Activated CD8-positive, alpha-beta T cell treated with anti-CD3 and anti-CD28 coated beads, Interleukin-2, amount 10 ng/mL, durations not matched to agents 7 days and 5 days (primary cell): Measurements from ENCODE around the gene WWOX. TPM values are rescaled to one million over a fixed set of nuclear protein-coding genes. Genes with fewer than 3 reads are reported as not detected.

Source experiments
- ATAC-seq: fragments of 150-1000 bp; cut with Tn5 transposase; one replicate; pipeline ENCODE4 v1.10.0; 2021; ENCODE audit warnings: moderate library complexity
- CTCF ChIA-PET: fragments of 350-600 bp; sonication (Branson Sonifier 250); formaldehyde crosslinking; loops from one replicate; lab custom pipeline; 2021; ENCODE audit warnings: antibody characterized with exemption; lab: Charles Lee
- POLR2A ChIA-PET: fragments of 350-600 bp; sonication (Branson Sonifier 250); formaldehyde crosslinking; loops from one replicate; lab custom pipeline; 2021; ENCODE audit warnings: antibody characterized with exemption; lab: Charles Lee
- DNase-seq: peaks from one replicate; pipeline ENCODE4 v3.0.0-alpha.2; 2020
- H3K27ac Mint-ChIP-seq: one replicate; pipeline ENCODE4 v1.8.0; 2021; ENCODE audit warnings: mild to moderate bottlenecking, mixed read lengths
- H3K27me3 Mint-ChIP-seq: one replicate; pipeline ENCODE4 v1.8.0; 2021; ENCODE audit warnings: low read depth, mixed read lengths
- H3K36me3 Mint-ChIP-seq: one replicate; pipeline ENCODE4 v1.8.0; 2021; ENCODE audit warnings: low read depth, mixed read lengths
- H3K4me1 Mint-ChIP-seq: one replicate; pipeline ENCODE4 v1.8.0; 2021; ENCODE audit warnings: low read depth, mixed read lengths
- H3K4me3 Mint-ChIP-seq: one replicate; pipeline ENCODE4 v1.8.0; 2021; ENCODE audit warnings: mild to moderate bottlenecking, mixed read lengths
- H3K9me3 Mint-ChIP-seq: one replicate; pipeline ENCODE4 v1.8.0; 2022; ENCODE audit warnings: mixed read lengths; ENCODE audit not compliant: insufficient read depth
- total RNA-seq, 2 experiments: library from RNA; stranded (reverse); gene quantifications; one replicate each; pipeline ENCODE4 v1.2.3, GENCODE V29; 2021

Gene WWOX
- total RNA-seq, 2 experiments from 2014 or later, result 34.4 to 34.9 TPM

DNA sequence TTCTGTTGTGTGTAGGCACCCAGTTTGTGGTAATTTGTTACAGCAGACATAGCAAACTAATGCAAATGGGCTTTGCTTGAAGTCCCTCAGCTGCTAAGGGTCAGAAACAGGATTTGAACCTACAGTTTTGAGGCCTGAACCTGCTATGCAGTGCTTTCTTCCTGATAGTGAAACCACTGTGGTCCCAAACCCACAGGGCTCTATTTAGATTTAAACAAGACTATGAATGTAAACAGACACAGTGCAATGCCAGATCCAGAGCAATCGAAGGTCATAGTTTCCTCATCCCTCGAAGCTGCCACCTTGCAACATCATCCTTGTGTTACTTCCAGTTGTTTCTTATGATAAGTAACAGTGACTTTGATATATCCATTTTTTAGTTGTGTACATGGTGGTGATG is 630.2 kb downstream of the WWOX start:
- CTCF ChIA-PET, result no interaction called here
- POLR2A ChIA-PET, result no interaction called here
- H3K4me1 Mint-ChIP-seq, result no peaks in the 10 kb centered on the region
- no peak for ATAC-seq
- no peaks in the 10 kb centered on the region for H3K9me3 Mint-ChIP-seq
- H3K4me3 Mint-ChIP-seq, result no peak overlapping the region
- H3K36me3 Mint-ChIP-seq, result no peaks in the 10 kb centered on the region
- DNase-seq, result no peak
- H3K27ac Mint-ChIP-seq, result no peak overlapping the region
- H3K27me3 Mint-ChIP-seq, result peaks cover 2% of the 10 kb centered on the region

DNA sequence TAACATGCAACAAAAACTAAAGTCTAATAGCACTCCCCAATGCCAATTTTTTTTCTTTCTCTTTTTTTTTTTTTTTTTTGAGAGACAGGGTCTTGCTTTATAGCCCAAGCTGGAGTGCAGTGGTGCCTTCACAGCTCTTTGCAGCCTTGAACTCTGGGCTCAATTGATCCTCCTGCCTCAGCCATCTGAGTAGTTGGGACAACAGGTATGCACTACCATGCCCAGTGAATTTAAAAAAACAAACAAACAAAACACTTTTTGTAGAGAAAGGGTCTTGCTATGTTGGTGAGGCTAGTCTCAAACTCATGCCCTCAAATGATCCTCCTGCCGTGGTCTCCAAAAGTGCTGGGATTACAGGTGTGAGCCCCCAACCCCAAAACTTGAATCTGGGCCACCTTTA is 632.3 kb downstream of the WWOX start:
- POLR2A ChIA-PET, result no interaction called here
- ATAC-seq, result no peak
- Mint-ChIP-seq H3K4me3 (no peak overlapping the region), H3K27ac (no peak overlapping the region), H3K9me3 (no peaks in the 10 kb centered on the region), H3K27me3 (no peaks in the 10 kb centered on the region), H3K4me1 (no peaks in the 10 kb centered on the region), H3K36me3 (no peaks in the 10 kb centered on the region)
- CTCF ChIA-PET, result interaction anchor here (0.6 kb wide), 1 partner anchor 18 kb away, joined by 3 read pairs; no protein-coding TSS in a partner anchor
- DNase-seq, result no peak

DNA sequence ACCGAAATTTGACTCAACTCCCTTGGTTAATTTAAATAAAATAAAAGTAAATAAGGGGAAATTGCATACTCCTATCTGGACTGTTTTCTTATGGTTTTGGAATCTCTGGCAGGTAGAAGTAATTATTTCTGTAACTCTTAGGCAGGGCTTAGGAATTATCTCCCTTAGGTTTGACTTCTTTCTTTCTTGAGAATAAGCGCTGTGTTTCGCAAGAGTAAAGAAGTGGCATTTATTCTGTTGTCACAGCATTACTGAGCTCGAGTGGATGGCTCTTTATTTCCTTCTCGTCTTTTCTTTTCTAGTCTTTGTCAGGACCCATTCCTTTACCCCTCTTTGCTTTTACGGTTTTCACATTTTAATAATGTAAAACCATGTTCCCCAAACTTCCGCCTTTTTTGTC is 633.2 kb downstream of the WWOX start:
- no peak overlapping the region for H3K27ac Mint-ChIP-seq
- H3K27me3 Mint-ChIP-seq, result no peaks in the 10 kb centered on the region
- CTCF ChIA-PET, result no interaction called here
- no peaks in the 10 kb centered on the region for H3K9me3 Mint-ChIP-seq
- POLR2A ChIA-PET, result no interaction called here
- H3K4me3 Mint-ChIP-seq, result no peak overlapping the region
- DNase-seq, result no peak
- no peaks in the 10 kb centered on the region for H3K4me1 Mint-ChIP-seq
- no peak for ATAC-seq
- no peaks in the 10 kb centered on the region for H3K36me3 Mint-ChIP-seq

DNA sequence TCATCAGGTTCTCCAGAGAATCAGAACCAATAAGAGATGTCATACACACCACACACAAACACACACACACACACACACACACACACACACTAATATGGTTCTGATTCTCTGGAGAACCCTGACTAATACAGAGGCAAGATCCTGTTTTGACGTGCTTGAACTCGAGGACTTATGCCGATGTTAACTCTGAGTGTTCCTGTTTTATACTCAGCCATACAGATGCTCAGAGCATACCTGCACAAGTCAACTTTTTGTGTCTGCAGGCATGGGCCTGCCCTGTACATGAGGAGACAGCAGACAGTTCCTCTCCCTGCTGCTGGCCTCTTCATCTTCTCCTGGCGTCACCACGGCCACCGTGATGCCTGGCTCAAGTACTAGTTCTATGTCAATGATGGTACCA is 635.9 kb downstream of the WWOX start:
- Mint-ChIP-seq H3K9me3 (no peaks in the 10 kb centered on the region), H3K27me3 (peaks cover 2% of the 10 kb centered on the region), H3K4me3 (no peak overlapping the region), H3K4me1 (no peaks in the 10 kb centered on the region), H3K27ac (no peak overlapping the region), H3K36me3 (no peaks in the 10 kb centered on the region)
- ChIA-PET POLR2A (no interaction called here), CTCF (no interaction called here)
- ATAC-seq (no peak), DNase-seq (no peak)

DNA sequence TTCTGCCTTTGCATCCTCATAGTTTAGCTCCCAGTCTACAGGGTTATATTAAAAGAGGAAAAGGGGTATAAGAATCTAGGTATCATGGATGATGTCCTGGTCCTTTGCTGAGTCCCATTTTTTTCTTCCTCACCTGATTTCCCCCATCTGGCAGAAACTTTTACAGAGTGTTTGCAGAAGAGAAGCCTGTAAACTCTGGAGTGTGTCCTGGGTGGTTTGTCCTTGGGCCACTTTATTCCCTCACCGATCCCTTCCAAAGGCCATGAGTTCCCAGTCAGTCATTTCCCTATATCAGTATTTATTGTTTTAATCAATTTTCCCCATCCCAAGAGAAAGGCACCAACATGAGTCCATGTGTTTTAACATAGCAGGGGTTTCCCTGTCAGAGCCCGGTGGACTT is 638.2 kb downstream of the WWOX start:
- Mint-ChIP-seq H3K27me3 (peaks cover 2% of the 10 kb centered on the region), H3K36me3 (no peaks in the 10 kb centered on the region), H3K4me1 (peaks cover 8% of the 10 kb centered on the region), H3K27ac (no peak overlapping the region), H3K4me3 (no peak overlapping the region), H3K9me3 (no peaks in the 10 kb centered on the region)
- ATAC-seq (no peak), DNase-seq (no peak)
- CTCF ChIA-PET, result interaction anchor here (0.6 kb wide), 1 partner anchor 865 kb away, joined by 3 read pairs; no protein-coding TSS in a partner anchor
- POLR2A ChIA-PET, result no interaction called here

DNA sequence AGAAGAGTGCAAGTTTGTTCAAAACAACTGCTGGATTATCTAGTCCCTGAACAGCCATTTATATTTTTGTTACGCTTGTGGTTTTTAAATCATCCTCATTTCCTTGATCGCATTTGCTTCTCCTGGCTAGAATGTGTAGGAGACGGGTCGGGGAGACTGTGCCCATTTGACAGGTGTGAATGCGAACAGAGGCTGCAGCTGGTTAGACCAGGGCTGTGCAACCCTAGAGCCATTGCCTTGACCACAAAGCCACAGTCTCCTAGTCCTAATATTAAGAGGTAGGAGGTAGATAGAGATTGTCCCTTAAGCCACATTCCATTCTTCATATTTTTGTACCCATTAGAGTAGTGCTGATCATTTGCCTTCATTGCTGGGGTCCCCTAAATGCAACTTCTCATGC is 639.1 kb downstream of the WWOX start:
- CTCF ChIA-PET, result no interaction called here
- no peaks in the 10 kb centered on the region for H3K9me3 Mint-ChIP-seq
- POLR2A ChIA-PET, result no interaction called here

DNA sequence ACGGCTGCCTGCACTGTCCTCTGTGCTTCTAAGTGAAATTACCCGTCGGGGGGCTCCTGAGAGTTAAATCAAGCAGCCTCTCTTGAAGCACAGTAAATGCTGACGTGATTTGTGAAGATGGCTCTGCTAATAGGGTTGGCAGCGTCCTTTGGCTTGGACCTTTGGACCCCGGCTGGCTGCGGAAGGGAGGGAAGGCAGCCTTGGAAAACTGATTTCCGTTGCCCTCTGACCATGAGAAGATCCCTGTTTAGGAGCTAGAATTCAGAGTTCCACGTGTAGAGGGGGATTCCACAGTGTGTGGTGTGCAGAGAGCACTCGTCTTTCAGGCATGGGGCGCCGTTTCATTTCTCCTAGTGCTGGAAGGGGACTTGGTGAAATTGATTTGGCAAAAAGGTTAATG is 640.8 kb downstream of the WWOX start:
- Mint-ChIP-seq H3K36me3 (no peaks in the 10 kb centered on the region), H3K9me3 (no peaks in the 10 kb centered on the region), H3K4me3 (no peak overlapping the region), H3K4me1 (peaks cover 23% of the 10 kb centered on the region), H3K27ac (no peak overlapping the region), H3K27me3 (peaks cover 2% of the 10 kb centered on the region)
- ChIA-PET CTCF (no interaction called here), POLR2A (no interaction called here)
- ATAC-seq (no peak), DNase-seq (no peak)

More for the DNA sequence above, 639.1 kb downstream of the WWOX start:
- ATAC-seq, result no peak
- H3K36me3 Mint-ChIP-seq, result no peaks in the 10 kb centered on the region
- H3K27me3 Mint-ChIP-seq, result peaks cover 2% of the 10 kb centered on the region
- no peak overlapping the region for H3K27ac Mint-ChIP-seq
- H3K4me1 Mint-ChIP-seq, result peaks cover 18% of the 10 kb centered on the region
- no peak for DNase-seq
- no peak overlapping the region for H3K4me3 Mint-ChIP-seq

DNA sequence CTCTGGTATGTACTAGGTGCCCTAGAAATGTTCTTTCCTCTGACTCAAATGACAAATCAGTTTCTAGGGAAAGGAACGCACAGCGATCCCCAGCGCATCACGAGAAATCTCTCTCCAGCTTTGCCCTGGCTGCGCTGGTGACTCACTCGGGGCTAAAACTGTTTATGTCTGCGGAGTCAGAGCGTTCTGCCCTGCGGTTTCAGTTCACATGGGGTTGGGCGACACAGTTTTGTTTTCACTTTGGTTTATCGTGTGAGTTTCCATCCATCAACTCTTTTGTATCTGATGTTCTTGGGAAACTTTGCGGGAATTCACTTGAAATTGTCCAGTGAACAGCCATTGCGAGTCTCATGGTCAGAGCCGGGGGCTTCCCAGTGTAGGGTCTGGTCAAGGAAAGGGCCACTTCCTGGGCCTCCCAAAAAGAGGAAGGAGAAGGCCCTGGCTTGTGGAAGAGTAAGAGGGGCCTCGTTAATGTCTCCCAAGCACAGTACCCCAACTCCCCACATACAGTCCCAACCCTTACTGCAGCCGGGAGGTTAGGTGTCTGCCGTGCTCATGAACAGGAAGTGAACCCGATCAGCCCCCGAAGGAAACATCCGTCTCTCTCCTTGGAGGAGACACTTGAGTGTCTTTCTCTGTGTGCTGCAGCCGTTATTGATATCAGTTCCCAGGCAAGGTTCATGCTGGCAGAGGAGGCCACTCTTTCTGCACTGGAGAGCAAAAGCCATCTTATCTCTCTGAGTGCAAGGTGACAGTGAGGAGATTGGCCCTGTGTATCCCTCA is 643.2 kb downstream of the WWOX start:
- peak overlapping the region; percentile 94 for H3K27ac Mint-ChIP-seq
- peaks cover 23% of the 10 kb centered on the region for H3K4me1 Mint-ChIP-seq
- peak; percentile 90 for ATAC-seq
- POLR2A ChIA-PET, result no interaction called here
- H3K4me3 Mint-ChIP-seq, result peak overlapping the region; percentile 49
- H3K27me3 Mint-ChIP-seq, result peaks cover 2% of the 10 kb centered on the region
- peak; percentile 71 for DNase-seq
- CTCF ChIA-PET, result interaction anchor here (1.0 to 1.5 kb wide), 2 partner anchors 29 to 37 kb away, joined by 3 read pairs; no protein-coding TSS in a partner anchor
- H3K36me3 Mint-ChIP-seq, result peaks cover 5% of the 10 kb centered on the region
- H3K9me3 Mint-ChIP-seq, result peaks cover 9% of the 10 kb centered on the region

DNA sequence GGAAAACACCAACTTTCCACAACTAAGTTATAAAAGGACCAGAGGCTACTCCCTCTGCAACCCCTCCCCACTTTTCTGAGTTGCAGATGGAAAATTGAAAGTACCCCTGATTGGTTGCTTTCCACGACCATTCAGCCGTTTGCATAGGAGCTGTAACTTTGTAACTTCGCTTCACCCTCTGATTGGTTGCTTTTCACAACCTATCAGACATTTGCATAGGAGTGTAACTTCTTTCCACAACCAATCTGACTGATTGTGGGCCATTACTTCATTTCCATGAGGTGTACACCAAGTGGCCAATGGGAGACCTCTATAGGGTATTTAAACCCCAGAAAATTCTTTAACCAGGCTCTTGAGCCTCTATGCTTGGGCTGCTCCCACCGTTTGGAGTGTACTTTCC is 644.1 kb downstream of the WWOX start:
- peaks cover 23% of the 10 kb centered on the region for H3K4me1 Mint-ChIP-seq
- ATAC-seq (no peak), DNase-seq (no peak)
- CTCF ChIA-PET, result interaction anchor here (1.5 kb wide), 1 partner anchor 28 kb away, joined by 3 read pairs; no protein-coding TSS in a partner anchor
- peaks cover 2% of the 10 kb centered on the region for H3K27me3 Mint-ChIP-seq
- H3K27ac Mint-ChIP-seq, result peak overlapping the region; percentile 94
- POLR2A ChIA-PET, result no interaction called here
- H3K36me3 Mint-ChIP-seq, result peaks cover 5% of the 10 kb centered on the region
- peaks cover 9% of the 10 kb centered on the region for H3K9me3 Mint-ChIP-seq
- H3K4me3 Mint-ChIP-seq, result no peak overlapping the region

DNA sequence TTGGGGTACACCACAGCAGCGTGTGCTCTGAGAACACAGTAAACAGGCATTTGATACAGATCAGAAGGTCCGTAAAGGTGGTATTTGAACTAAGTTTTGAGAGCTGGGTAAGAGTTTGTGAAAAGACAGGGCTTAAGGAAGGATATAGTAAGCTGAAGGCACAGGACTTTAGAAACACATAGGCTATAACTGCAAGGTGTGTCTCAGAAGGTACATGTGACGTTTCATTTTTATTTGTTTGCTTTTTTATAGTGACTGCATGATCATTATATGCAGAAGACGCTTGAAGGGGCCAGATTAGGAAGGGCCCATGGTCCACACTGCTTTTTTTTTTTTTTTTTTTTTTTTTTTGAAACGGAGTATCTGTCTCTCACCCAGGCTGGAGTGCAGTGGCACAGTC is 644.6 kb downstream of the WWOX start:
- Mint-ChIP-seq H3K27me3 (no peaks in the 10 kb centered on the region), H3K27ac (no peak overlapping the region), H3K4me1 (peaks cover 28% of the 10 kb centered on the region), H3K36me3 (peaks cover 5% of the 10 kb centered on the region), H3K4me3 (no peak overlapping the region), H3K9me3 (peaks cover 9% of the 10 kb centered on the region)
- ChIA-PET POLR2A (no interaction called here), CTCF (interaction anchor here (1.5 kb wide), 1 partner anchor 27 kb away, joined by 3 read pairs; no protein-coding TSS in a partner anchor)
- ATAC-seq (no peak), DNase-seq (no peak)

DNA sequence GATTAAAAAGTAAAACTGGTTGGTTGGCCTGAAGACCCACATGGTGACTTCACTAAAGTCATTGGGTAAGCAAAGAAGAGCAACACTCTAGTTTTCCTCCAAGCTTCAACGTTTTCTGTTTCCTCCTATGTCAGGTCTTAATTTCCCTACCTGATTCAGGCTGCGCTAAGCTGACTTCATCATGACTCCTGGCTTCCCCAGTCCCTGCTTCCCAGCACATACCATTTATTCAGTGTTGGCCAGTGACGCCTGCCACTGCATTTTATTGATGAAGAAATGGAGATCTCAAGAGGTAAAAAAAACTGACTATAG is 645.3 kb downstream of the WWOX start:
- ATAC-seq (no peak), DNase-seq (no peak)
- H3K4me1 Mint-ChIP-seq, result peaks cover 35% of the 10 kb centered on the region
- ChIA-PET CTCF (no interaction called here), POLR2A (no interaction called here)
- H3K9me3 Mint-ChIP-seq, result peaks cover 9% of the 10 kb centered on the region
- peaks cover 5% of the 10 kb centered on the region for H3K36me3 Mint-ChIP-seq
- no peak overlapping the region for H3K4me3 Mint-ChIP-seq
- no peak overlapping the region for H3K27ac Mint-ChIP-seq
- H3K27me3 Mint-ChIP-seq, result no peaks in the 10 kb centered on the region

DNA sequence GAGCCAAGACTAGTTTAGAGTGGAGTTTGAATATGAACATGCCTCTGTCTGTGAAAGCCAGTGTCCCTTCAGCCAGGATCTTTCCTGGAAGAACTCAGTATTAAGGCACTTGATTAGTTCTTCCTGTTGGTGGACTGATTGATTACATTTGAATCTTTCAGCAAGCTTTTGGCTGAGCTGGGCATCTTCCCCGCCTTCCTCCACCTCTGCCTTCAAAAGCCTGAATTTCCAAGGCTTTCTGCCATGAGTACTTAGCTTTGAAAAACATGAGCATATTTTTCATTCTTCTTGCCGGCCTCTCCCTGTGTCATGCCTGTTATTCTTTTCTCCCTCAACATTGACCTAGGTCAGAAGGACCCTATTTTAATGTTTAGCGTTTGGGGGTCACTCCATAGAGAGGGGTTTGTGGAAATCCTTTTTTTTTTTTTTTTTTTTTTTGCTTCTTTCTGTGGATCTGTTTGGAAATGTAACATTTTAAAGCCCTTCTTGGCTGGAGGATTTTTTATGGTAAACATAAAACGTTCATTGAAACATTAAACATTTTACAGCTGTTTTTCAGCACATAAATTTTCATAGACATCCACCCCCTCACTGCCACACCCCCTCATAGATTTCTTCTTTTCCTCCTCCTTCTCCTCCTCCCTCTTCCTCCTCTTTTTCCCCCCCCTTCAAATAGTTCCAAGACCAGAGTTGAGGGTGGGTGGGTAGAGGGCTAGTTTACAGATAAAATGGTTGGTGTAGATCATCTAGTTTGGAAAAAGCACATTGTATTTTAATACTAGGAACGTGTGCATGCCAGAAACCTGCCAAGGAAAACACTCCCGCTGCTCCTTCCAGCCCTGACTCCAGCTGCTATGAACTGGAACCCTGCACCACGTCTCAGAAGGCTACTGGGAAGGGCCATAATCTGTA is 645.9 kb downstream of the WWOX start:
- Mint-ChIP-seq H3K27ac (no peak overlapping the region), H3K36me3 (peaks cover 5% of the 10 kb centered on the region), H3K4me3 (no peak overlapping the region), H3K4me1 (peaks cover 40% of the 10 kb centered on the region), H3K9me3 (peaks cover 9% of the 10 kb centered on the region), H3K27me3 (no peaks in the 10 kb centered on the region)
- ChIA-PET POLR2A (no interaction called here), CTCF (no interaction called here)
- ATAC-seq, result no peak
- DNase-seq, result no peak
